ENCODE data around the gene CUX1. TPM values are rescaled to one million over a fixed set of nuclear protein-coding genes. Genes with fewer than 3 reads are reported as not detected.

CUX1 gene
- total and polyA plus RNA-seq, 2 of the 13 experiments (the other 11 are each of a cell fraction or from before 2014, with no cell fraction given) = 13.7 to 14.9 TPM

DNA sequence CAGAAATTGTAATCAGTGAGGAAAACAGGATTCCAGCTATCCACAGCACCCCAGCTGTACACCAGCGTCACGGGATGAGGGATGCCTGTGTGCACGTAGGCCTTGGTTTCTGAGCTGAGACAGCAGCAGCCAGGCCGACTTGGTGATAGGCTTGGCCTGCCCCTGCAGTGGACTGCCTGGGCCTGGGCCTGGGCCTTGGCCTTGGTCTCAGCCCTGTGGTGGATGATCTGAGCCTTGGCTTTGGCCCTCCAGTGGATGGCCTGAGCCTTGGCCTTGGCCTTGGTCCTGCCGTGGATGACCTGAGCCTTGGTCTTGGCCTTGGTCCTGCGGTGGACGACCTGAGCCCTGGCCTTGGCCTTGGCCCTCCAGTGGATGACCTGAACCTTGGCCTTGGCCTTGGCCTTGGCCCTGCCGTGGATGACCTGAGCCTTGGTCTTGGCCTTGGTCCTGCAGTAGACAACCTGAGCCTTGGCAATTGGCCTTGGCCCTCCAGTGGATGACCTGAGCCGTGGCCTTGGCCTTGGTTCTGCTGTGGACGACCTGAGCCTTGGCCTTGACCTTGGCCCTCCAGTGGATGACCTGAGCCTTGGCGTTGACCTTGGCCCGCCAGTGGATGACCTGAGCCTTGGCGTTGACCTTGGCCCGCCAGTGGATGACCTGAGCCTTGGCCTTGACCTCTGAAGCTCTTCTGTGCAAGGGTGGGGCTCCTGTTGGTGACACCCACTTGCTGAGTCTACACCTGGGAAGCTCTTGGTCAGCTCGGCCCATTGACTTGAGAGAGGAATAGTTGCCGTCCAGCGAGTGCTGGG is 93.8 kb downstream of the CUX1 start (continued):
- no peak for TF ChIP-seq MEIS1 (CRISPR knock-in tag; IDR thresholded peaks at IDR 0.05; ENCODE audit: borderline replicate concordance)
- no peak for TF ChIP-seq RNF2 (conservative IDR thresholded peaks at IDR 0.05; ENCODE audit: low read depth)
- 0 out of 2 replicates have a peak, but pooled peaks have one; percentile 58 for TF ChIP-seq EEA1 (CRISPR knock-in tag; IDR thresholded peaks at IDR 0.05; ENCODE audit: borderline replicate concordance)
- TF ChIP-seq, protein P1, sequence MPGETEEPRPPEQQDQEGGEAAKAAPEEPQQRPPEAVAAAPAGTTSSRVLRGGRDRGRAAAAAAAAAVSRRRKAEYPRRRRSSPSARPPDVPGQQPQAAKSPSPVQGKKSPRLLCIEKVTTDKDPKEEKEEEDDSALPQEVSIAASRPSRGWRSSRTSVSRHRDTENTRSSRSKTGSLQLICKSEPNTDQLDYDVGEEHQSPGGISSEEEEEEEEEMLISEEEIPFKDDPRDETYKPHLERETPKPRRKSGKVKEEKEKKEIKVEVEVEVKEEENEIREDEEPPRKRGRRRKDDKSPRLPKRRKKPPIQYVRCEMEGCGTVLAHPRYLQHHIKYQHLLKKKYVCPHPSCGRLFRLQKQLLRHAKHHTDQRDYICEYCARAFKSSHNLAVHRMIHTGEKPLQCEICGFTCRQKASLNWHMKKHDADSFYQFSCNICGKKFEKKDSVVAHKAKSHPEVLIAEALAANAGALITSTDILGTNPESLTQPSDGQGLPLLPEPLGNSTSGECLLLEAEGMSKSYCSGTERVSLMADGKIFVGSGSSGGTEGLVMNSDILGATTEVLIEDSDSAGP (CRISPR knock-in tag; IDR thresholded peaks at IDR 0.05; ENCODE audit: borderline replicate concordance) = peak; percentile 38; the same call in 1 of the 2 replicates
- TF ChIP-seq NFIC (IDR thresholded peaks at IDR 0.05; ENCODE audit: low read length) = no peak
- TF ChIP-seq NR2F2 (IDR thresholded peaks at IDR 0.05; ENCODE audit: borderline replicate concordance, low read depth) = peak; percentile 55; the same call in 1 of the 2 replicates
- TF ChIP-seq ZNF670 (CRISPR knock-in tag; IDR thresholded peaks at IDR 0.05; ENCODE audit: borderline replicate concordance) = 0 out of 2 replicates have a peak, but pooled peaks have one; percentile 39
- peak; percentile 84 for TF ChIP-seq TBL1XR1 (IDR thresholded peaks at IDR 0.05; ENCODE audit: borderline replicate concordance, low read length, partially characterized antibody)
- TF ChIP-seq, protein P2, sequence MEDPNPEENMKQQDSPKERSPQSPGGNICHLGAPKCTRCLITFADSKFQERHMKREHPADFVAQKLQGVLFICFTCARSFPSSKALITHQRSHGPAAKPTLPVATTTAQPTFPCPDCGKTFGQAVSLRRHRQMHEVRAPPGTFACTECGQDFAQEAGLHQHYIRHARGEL (CRISPR knock-in tag; IDR thresholded peaks at IDR 0.05) = no peak
- peak; percentile 92; the same call in 1 of the 2 replicates for TF ChIP-seq NCOR1 (IDR thresholded peaks at IDR 0.05; ENCODE audit: borderline replicate concordance, low read length)
- TF ChIP-seq, protein P3, sequence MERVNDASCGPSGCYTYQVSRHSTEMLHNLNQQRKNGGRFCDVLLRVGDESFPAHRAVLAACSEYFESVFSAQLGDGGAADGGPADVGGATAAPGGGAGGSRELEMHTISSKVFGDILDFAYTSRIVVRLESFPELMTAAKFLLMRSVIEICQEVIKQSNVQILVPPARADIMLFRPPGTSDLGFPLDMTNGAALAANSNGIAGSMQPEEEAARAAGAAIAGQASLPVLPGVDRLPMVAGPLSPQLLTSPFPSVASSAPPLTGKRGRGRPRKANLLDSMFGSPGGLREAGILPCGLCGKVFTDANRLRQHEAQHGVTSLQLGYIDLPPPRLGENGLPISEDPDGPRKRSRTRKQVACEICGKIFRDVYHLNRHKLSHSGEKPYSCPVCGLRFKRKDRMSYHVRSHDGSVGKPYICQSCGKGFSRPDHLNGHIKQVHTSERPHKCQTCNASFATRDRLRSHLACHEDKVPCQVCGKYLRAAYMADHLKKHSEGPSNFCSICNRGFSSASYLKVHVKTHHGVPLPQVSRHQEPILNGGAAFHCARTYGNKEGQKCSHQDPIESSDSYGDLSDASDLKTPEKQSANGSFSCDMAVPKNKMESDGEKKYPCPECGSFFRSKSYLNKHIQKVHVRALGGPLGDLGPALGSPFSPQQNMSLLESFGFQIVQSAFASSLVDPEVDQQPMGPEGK (CRISPR knock-in tag; IDR thresholded peaks at IDR 0.05) = 0 out of 2 replicates have a peak, but pooled peaks have one; percentile 16
- no peak for TF ChIP-seq SAFB2 (CRISPR knock-in tag; IDR thresholded peaks at IDR 0.05; ENCODE audit: borderline replicate concordance, low read depth)
- TF ChIP-seq NR2F6 (IDR thresholded peaks at IDR 0.05) = peak; percentile 82
- peak; percentile 45; the same call in 1 of the 2 replicates for TF ChIP-seq NR2F6 (CRISPR knock-in tag; IDR thresholded peaks at IDR 0.05)
